H9 (cell line): ENCODE results near the gene NDST1. TPM values are rescaled to one million over a fixed set of nuclear protein-coding genes. Genes with fewer than 3 reads are reported as not detected.

Experiments used
- DNase-seq: peaks from one replicate; pipeline ENCODE4 v3.0.0-alpha.2; 2017
- H2AFZ ChIP-seq: one replicate; pipeline ENCODE4 v1.6.1; 2013; ENCODE audit warnings: mild to moderate bottlenecking, low read length, control low read depth, moderate library complexity
- H2AK5ac ChIP-seq: 2 replicates; pipeline ENCODE4 v1.6.1; 2013; ENCODE audit warnings: low read length, control low read depth, mixed read lengths; ENCODE audit not compliant: insufficient read length
- H2BK120ac ChIP-seq: one replicate; pipeline ENCODE4 v1.6.1; 2013; ENCODE audit warnings: low read depth, mild to moderate bottlenecking, low read length, control low read depth, inconsistent platforms; ENCODE audit not compliant: poor library complexity, severe bottlenecking
- H2BK12ac ChIP-seq: 2 replicates; pipeline ENCODE4 v1.6.1; 2013; ENCODE audit warnings: low read length, control low read depth, mixed read lengths, low read depth; ENCODE audit not compliant: insufficient read length
- H2BK15ac ChIP-seq: 2 replicates; pipeline ENCODE4 v1.6.1; 2013; ENCODE audit warnings: low read depth, low read length, control low read depth
- H2BK20ac ChIP-seq: one replicate; pipeline ENCODE4 v1.6.1; 2013; ENCODE audit warnings: low read depth, mild to moderate bottlenecking, low read length, control low read depth, inconsistent platforms; ENCODE audit not compliant: poor library complexity, severe bottlenecking
- H2BK5ac ChIP-seq: 2 replicates; pipeline ENCODE4 v1.6.1; 2013; ENCODE audit warnings: low read length, control low read depth, mixed read lengths; ENCODE audit not compliant: insufficient read length
- H3K14ac ChIP-seq: 2 replicates; pipeline ENCODE4 v1.6.1; 2013; ENCODE audit warnings: low read length, control low read depth; ENCODE audit not compliant: insufficient read depth
- H3K18ac ChIP-seq: 2 replicates; pipeline ENCODE4 v1.6.1; 2013; ENCODE audit warnings: low read depth, mild to moderate bottlenecking, mixed read lengths, low read length, control low read depth; ENCODE audit not compliant: insufficient read length
- H3K23ac ChIP-seq: 2 replicates; pipeline ENCODE4 v1.6.1; 2013; ENCODE audit warnings: low read length, control low read depth, mixed read lengths, low read depth; ENCODE audit not compliant: insufficient read length
- H3K23me2 ChIP-seq: 2 replicates; pipeline ENCODE4 v1.6.1; 2013; ENCODE audit warnings: low read depth, mild to moderate bottlenecking, mixed read lengths, low read length, control low read depth; ENCODE audit not compliant: insufficient read length, poor library complexity, severe bottlenecking
- H3K27ac ChIP-seq: 2 replicates; pipeline ENCODE4 v1.5.1; 2013; ENCODE audit warnings: low read length, control low read depth, mixed read lengths, low read depth; ENCODE audit not compliant: insufficient read length
- H3K27me3 ChIP-seq: 2 replicates; pipeline ENCODE4 v1.6.1; 2013; ENCODE audit warnings: low read length, control low read depth, inconsistent platforms; ENCODE audit not compliant: insufficient read depth
- H3K4ac ChIP-seq: 2 replicates; pipeline ENCODE4 v1.6.1; 2013; ENCODE audit warnings: low read depth, mild to moderate bottlenecking, control low read depth, inconsistent platforms, low read length, moderate library complexity
- H3K4me1 ChIP-seq: 2 replicates; pipeline ENCODE4 v1.6.1; 2013; ENCODE audit warnings: low read length, control low read depth, inconsistent platforms; ENCODE audit not compliant: insufficient read depth
- H3K4me2 ChIP-seq: 2 replicates; pipeline ENCODE4 v1.6.1; 2013; ENCODE audit warnings: low read length, control low read depth, mixed read lengths; ENCODE audit not compliant: insufficient read length, insufficient read depth
- H3K56ac ChIP-seq: 2 replicates; pipeline ENCODE4 v1.6.1; 2013; ENCODE audit warnings: low read depth, mild to moderate bottlenecking, mixed read lengths, low read length, control low read depth; ENCODE audit not compliant: insufficient read length
- H3K79me1 ChIP-seq: 2 replicates; pipeline ENCODE4 v1.6.1; 2013; ENCODE audit warnings: low read depth, mild to moderate bottlenecking, moderate library complexity, low read length, control low read depth, inconsistent platforms; ENCODE audit not compliant: insufficient read depth, poor library complexity, severe bottlenecking
- H3K79me2 ChIP-seq: 2 replicates; pipeline ENCODE4 v1.6.1; 2013; ENCODE audit warnings: low read length, control low read depth, inconsistent platforms; ENCODE audit not compliant: insufficient read depth
- H3K9ac ChIP-seq: 2 replicates; pipeline ENCODE4 v1.6.1; 2013; ENCODE audit warnings: low read length, control low read depth, mixed read lengths; ENCODE audit not compliant: insufficient read length; ENCODE audit errors: extremely low read depth
- H3K9me3 ChIP-seq: one replicate; pipeline ENCODE4 v1.6.1; 2013; ENCODE audit warnings: low read depth, low read length, inconsistent platforms; ENCODE audit not compliant: control insufficient read depth
- H3T11ph ChIP-seq: one replicate; pipeline ENCODE4 v1.6.1; 2013; ENCODE audit warnings: mild to moderate bottlenecking, low read length, control low read depth, inconsistent platforms
- H4K20me1 ChIP-seq: one replicate; pipeline ENCODE4 v1.6.1; 2013; ENCODE audit not compliant: control insufficient read depth, insufficient read length, insufficient read depth
- H4K5ac ChIP-seq: 2 replicates; pipeline ENCODE4 v1.6.1; 2013; ENCODE audit warnings: low read depth, mild to moderate bottlenecking, mixed read lengths, low read length, control low read depth; ENCODE audit not compliant: insufficient read length
- H4K8ac ChIP-seq: replicated peaks from 2 replicates; pipeline ENCODE4 v1.6.1; 2013; ENCODE audit warnings: low read length, control low read depth, mixed read lengths, low read depth; ENCODE audit not compliant: insufficient read length
- H4K91ac ChIP-seq: 2 replicates; pipeline ENCODE4 v1.6.1; 2013; ENCODE audit warnings: low read depth, mild to moderate bottlenecking, moderate library complexity, mixed read lengths, low read length, control low read depth; ENCODE audit not compliant: insufficient read length
- H3K27ac Mint-ChIP-seq, 3 experiments: 2 replicates in 2 of 3; 3 replicates in 1 of 3; pipeline ENCODE4 v1.8.0; 2020 to 2021; ENCODE audit warnings: mixed read lengths in 3 of 3, mild to moderate bottlenecking in 1 of 3, moderate library complexity in 1 of 3
- H3K27me3 Mint-ChIP-seq: 2 replicates; pipeline ENCODE4 v1.8.0; 2021; ENCODE audit warnings: low read depth, mild to moderate bottlenecking, moderate library complexity, mixed read lengths
- H3K36me3 Mint-ChIP-seq, 3 experiments: 2 replicates in 2 of 3; 3 replicates in 1 of 3; pipeline ENCODE4 v1.8.0; 2020 to 2021; ENCODE audit warnings: low read depth in 3 of 3, mixed read lengths in 3 of 3; ENCODE audit not compliant: insufficient read depth in 1 of 3
- H3K4me1 Mint-ChIP-seq, 2 experiments: 2 replicates each; pipeline ENCODE4 v1.8.0; 2020; ENCODE audit warnings: mixed read lengths in 2 of 2
- H3K4me3 Mint-ChIP-seq, 2 experiments: 2 replicates in 1 of 2; 3 replicates in 1 of 2; pipeline ENCODE4 v1.8.0; 2020 to 2021; ENCODE audit warnings: mild to moderate bottlenecking in 2 of 2, mixed read lengths in 2 of 2, moderate library complexity in 1 of 2
- H3K9me3 Mint-ChIP-seq, 2 experiments: 2 replicates in 1 of 2; 3 replicates in 1 of 2; pipeline ENCODE4 v1.8.0; 2020; ENCODE audit warnings: mild to moderate bottlenecking in 2 of 2, mixed read lengths in 2 of 2, moderate library complexity in 1 of 2
- CTCF ChIP-seq: fragments of 200-600 bp; sonication (generic); conservative IDR thresholded peaks from 3 replicates; pipeline ENCODE4 v1.8.0; 2021; ENCODE audit warnings: antibody characterized with exemption, mild to moderate bottlenecking
- WGBS: extraction: QIAGEN DNeasy Blood & Tissue Kit; methylation state at CpG from one replicate; pipeline ENCODE4 v1.1.7; 2013; ENCODE audit warnings: missing lambda C conversion rate, low lambda C conversion rate, mixed read lengths; ENCODE audit not compliant: insufficient read length; ENCODE audit errors: extremely low coverage; 5-methylcytosine and 5-hydroxymethylcytosine counted together
- total RNA-seq: library from RNA; stranded (reverse); gene quantifications from 2 replicates; pipeline ENCODE4 v1.2.1, GENCODE V29; 2021

The NDST1 gene
- total RNA-seq, 1 experiment from 2014 or later, result 65.5 TPM

DNA sequence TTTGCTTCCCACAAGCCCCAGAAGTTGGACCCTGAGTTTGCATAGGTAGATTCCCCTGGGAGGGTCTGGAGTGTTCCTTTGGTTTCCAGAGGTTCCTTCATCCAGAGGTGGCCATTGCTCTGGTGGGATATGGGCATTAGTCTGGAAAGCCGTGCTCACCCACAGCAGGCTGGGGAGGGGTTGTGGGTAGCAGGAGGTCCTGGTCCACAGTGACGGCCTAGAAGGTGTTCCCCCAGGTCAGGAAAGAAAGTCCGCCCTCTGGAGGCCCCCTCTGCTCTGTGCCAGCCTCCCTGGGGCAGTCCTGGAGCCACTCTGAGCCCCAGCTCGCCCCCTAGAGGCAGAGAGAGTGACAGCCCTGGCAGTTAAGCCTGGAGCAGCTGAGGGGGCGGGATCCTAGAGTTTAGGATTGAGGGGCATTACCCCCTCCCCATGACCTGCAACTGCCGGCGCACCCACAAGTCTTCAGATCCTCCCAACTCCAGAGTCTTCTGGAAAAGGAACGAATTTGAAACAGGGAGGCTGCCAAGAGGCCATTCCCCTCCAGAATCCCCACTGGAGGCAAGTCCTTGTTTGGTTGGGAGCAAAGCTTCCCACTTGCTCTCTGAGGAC, 36.8 kb downstream of the NDST1 start:
- Mint-ChIP-seq H3K4me1 (0 out of 4 replicates have a peak, but pooled peaks cover 0 to 3% of the 10 kb centered on the region in 2 experiments), H3K36me3 (peaks cover 28 to 72% (median 53%) of the 10 kb centered on the region in 3 experiments; a peak in 6 of 7 replicates), H3K27me3 (no peaks in the 10 kb centered on the region), H3K4me3 (no peak overlapping the region), H3K9me3 (no peaks in the 10 kb centered on the region; a peak in 1 of 5 replicates), H3K27ac (no peak overlapping the region)
- H2BK20ac ChIP-seq, result no peak overlapping the region
- H3K27me3 ChIP-seq, result no peaks in the 10 kb centered on the region
- H4K20me1 ChIP-seq, result no peaks in the 10 kb centered on the region
- H2BK12ac ChIP-seq, result no peak overlapping the region
- DNase-seq, result peak; percentile 91
- no peaks in the 10 kb centered on the region for H3K23me2 ChIP-seq
- no peak overlapping the region for H4K8ac ChIP-seq
- no peak overlapping the region for H3K4me2 ChIP-seq
- no peaks in the 10 kb centered on the region for H3K79me1 ChIP-seq
- H3K79me2 ChIP-seq, result no peaks in the 10 kb centered on the region
- no peak overlapping the region for H2AK5ac ChIP-seq
- H4K91ac ChIP-seq, result no peak overlapping the region
- no peak overlapping the region for H3K4ac ChIP-seq
- H4K5ac ChIP-seq, result no peak overlapping the region
- no CpG with 5 or more reads among the region's 8 CpGs for WGBS
- no peaks in the 10 kb centered on the region for H3K4me1 ChIP-seq
- no peak overlapping the region for H3K9ac ChIP-seq
- H2AFZ ChIP-seq, result no peak overlapping the region
- H3K56ac ChIP-seq, result no peak overlapping the region
- peak; percentile 99 for TF ChIP-seq CTCF
- H2BK5ac ChIP-seq, result no peak overlapping the region
- no peak overlapping the region for H3K23ac ChIP-seq
- no peak overlapping the region for H3K14ac ChIP-seq
- no peak overlapping the region for H2BK15ac ChIP-seq
- H3K18ac ChIP-seq, result no peak overlapping the region
- no peak overlapping the region for H2BK120ac ChIP-seq
- H3K9me3 ChIP-seq, result no peaks in the 10 kb centered on the region
- H3K27ac ChIP-seq, result no peak overlapping the region
- H3T11ph ChIP-seq, result no peak overlapping the region
